AG10803 (cell line): ENCODE results near the gene ACAP1.
"Not testable (repeated sequence)": the region's sequence is repeated elsewhere in the genome, so short reads cannot be mapped to it uniquely, and the experiment has no call there.

ENCODE experiments used
- DNase-seq: peaks from one replicate; pipeline ENCODE4 v3.0.0; 2010; ENCODE audit warnings: low read depth
- H3K4me3 ChIP-seq: 2 replicates; pipeline ENCODE4 v1.5.1; 2011; ENCODE audit warnings: mild to moderate bottlenecking, low read length, control low read depth
- CTCF ChIP-seq: conservative IDR thresholded peaks from 2 replicates; pipeline ENCODE4 v1.5.1; 2011; ENCODE audit warnings: mild to moderate bottlenecking, low read length, control low read depth, inconsistent platforms

ACAP1 gene

GRCh38 chr17:7330638-7331015 is 5.7 kb upstream of the ACAP1 start:
- TF ChIP-seq CTCF: no peak
- no peak for DNase-seq
- peak overlapping the region; percentile 97 for H3K4me3 ChIP-seq

DNA sequence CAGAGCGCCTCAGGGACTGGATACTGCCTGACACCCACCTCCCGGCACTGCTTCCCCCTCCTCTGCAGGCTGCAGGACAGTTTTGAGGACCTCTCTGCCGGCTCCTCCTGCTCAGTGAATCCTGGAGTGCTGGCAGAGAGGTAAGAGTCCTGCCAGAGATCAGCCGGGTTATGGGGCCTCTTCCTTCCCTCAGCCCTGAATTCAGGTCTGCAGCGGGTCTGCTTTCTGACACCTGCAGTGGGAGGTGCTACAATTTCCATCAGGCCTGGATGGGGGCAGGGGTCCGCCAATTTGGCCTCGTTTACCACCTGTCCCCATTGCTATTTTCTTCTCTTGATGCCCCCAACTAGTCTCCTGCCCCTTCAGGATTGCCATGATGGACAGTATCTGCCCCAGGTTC is 4.2 kb upstream of the ACAP1 start:
- TF ChIP-seq CTCF: no peak
- no peak overlapping the region for H3K4me3 ChIP-seq

DNA sequence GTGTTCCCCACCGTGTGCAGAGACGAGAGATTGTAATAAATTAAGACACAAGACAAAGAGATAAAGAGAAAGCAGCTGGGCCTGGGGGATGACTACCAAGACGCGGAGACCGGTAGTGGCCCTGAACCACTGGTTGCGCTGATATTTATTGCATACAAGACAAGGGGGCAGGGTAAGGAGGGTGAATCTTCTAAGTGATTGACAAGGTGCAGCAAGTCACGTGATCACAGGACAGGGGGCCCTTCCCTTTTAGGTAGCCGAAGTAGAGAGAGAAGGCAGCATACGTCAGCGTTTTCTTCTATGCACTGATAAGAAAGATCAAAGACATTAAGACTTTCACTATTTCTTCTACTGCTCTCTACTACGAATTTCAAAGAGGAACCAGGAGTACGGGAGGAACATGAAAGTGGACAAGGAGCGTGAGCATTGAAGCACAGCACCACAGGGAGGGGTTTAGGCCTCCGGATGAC is 3.7 kb upstream of the ACAP1 start:
- H3K4me3 ChIP-seq, DNase-seq: not testable (repeated sequence)

More for the DNA sequence above, 4.2 kb upstream of the ACAP1 start:
- no peak for DNase-seq

DNA sequence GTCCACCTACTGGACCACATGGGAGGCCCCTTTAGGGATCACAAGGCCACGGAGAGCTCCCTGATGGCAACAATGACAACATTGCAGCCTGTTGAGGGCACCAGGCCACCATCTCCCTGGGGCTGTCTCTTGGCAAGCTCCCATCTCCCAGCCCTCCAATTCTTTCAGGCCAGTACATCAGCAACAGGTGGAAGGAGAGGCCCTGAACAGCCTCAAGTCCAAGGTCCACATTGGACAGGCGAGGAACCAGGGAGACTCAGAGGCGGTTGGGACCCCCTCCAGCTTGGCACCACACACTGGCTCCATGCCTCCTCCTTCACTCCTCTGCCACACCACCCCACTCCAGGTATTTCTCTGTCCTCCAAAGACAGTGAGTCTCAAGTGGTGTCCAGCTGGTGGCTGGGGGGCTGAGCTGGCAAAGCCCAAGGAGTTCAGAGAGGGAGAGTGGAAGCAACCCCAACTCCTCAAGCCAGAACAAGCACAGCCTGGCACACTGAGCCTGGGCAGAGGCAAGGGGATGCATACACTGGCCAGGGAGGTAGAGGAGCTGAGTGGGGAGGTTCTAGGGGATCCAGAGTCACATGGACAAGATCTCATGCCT is 1.3 kb upstream of the ACAP1 start:
- DNase-seq: no peak
- H3K4me3 ChIP-seq: no peak overlapping the region
- TF ChIP-seq CTCF: no peak

DNA sequence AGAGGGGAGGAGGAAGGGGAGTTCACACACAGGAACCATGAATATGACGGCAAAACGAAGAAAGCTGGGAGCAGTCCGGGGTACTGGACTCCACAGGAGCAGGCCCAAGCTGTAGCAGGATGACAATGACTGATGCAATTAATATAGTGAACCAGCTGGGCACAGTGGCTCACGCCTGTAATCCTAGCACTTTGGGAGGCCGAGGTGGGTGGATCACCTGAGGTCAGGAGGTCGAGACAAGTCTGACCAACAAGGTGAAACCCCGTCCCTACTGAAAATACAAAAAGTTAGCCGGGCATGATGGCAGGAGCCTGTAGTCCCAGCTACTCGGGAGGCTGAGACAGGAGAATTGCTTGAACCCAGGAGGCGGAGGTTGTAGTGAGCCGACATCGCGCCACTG is 564 bp upstream of the ACAP1 start:
- DNase-seq, H3K4me3 ChIP-seq: not testable (repeated sequence)

GRCh38 chr17:7337600-7337999 is 1.3 kb downstream of the ACAP1 start:
- not testable (repeated sequence) for H3K4me3 ChIP-seq, DNase-seq

DNA sequence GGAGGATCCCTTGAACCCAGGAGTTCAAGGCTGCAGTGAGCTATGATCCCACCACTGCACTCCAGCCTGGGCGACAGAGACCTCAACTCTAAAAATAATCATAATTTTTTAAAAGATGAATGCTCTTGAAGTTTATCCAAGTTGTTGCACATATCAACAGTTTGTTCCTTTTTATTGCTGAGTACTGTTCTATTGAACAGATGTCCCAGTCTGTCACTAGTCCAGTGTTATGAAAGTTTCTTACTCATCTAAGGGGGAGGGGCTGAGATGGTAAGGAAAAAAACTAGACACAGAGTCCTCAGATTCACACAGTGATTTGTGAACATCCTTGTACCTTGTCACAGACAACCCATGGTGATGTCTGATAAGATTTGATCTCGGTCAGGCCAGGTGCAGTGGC is 3.9 kb downstream of the ACAP1 start:
- DNase-seq: peak; percentile 50
- H3K4me3 ChIP-seq: no peak overlapping the region
- no peak for TF ChIP-seq CTCF

- no peak overlapping the region for H3K4me3 ChIP-seq
- no peak for DNase-seq
- TF ChIP-seq CTCF: no peak
These were observed 5.5 kb downstream of the ACAP1 start for GRCh38 chr17:7341842-7342241.

- DNase-seq: no peak
- TF ChIP-seq CTCF: no peak
- H3K4me3 ChIP-seq: no peak overlapping the region
These were observed 6.9 kb downstream of the ACAP1 start for GRCh38 chr17:7343250-7343649.
